Measurements from ENCODE around the gene RNF212B.
"Not testable (repeated sequence)": the region's sequence is repeated elsewhere in the genome, so short reads cannot be mapped to it uniquely, and the experiment has no call there.

DNA sequence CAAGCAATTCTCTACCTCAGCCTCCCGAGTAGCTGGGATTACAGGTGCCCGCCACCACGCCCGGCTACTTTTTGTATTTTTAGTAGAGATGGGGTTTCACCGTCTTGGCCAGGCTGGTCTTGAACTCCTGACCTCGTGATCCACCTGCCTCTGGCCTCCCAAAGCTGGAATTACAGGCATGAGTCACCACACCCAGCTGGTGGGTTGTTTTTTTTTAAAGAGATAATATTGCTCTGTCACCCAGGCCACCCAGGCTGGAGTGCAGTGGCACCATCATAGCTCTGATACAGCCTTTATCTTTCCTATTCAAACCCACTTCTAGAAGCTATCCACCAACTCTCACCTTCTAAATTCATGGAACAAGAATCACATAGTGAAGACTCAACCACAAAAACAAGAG is 40.2 kb downstream of the RNF212B start:
- not testable (repeated sequence) for TF ChIP-seq POLR2A (IDR thresholded peaks at IDR 0.05)
- TF ChIP-seq, protein P1, sequence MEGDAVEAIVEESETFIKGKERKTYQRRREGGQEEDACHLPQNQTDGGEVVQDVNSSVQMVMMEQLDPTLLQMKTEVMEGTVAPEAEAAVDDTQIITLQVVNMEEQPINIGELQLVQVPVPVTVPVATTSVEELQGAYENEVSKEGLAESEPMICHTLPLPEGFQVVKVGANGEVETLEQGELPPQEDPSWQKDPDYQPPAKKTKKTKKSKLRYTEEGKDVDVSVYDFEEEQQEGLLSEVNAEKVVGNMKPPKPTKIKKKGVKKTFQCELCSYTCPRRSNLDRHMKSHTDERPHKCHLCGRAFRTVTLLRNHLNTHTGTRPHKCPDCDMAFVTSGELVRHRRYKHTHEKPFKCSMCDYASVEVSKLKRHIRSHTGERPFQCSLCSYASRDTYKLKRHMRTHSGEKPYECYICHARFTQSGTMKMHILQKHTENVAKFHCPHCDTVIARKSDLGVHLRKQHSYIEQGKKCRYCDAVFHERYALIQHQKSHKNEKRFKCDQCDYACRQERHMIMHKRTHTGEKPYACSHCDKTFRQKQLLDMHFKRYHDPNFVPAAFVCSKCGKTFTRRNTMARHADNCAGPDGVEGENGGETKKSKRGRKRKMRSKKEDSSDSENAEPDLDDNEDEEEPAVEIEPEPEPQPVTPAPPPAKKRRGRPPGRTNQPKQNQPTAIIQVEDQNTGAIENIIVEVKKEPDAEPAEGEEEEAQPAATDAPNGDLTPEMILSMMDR (IDR thresholded peaks at IDR 0.05) = not testable (repeated sequence)

Measured in testis (tissue), 2 donors.